Colonic mucosa (tissue), 4 donors: Measurements from ENCODE around the gene ZNF221. TPM values are rescaled to one million over a fixed set of nuclear protein-coding genes. Genes with fewer than 3 reads are reported as not detected.

Experiments
- DNase-seq: peaks from one replicate; pipeline ENCODE4 v3.0.0-alpha.2; 2020
- H3K27ac ChIP-seq: fragments of 200-600 bp; one replicate; pipeline ENCODE4 v1.8.0; 2021
- H3K27me3 ChIP-seq: fragments of 200-600 bp; one replicate; pipeline ENCODE4 v1.8.0; 2021
- H3K36me3 ChIP-seq: fragments of 200-600 bp; one replicate; pipeline ENCODE4 v1.8.0; 2021
- H3K4me1 ChIP-seq: fragments of 200-600 bp; one replicate; pipeline ENCODE4 v1.8.0; 2021; ENCODE audit warnings: mild to moderate bottlenecking
- H3K4me3 ChIP-seq: fragments of 200-600 bp; one replicate; pipeline ENCODE4 v1.8.0; 2021
- H3K9ac ChIP-seq, 2 donors: one replicate each; pipeline ENCODE4 v1.7.0; 2013; ENCODE audit warnings: control low read depth in 2 of 2, low read depth in 2 of 2, low read length in 2 of 2
- H3K9me3 ChIP-seq: fragments of 200-600 bp; one replicate; pipeline ENCODE4 v1.8.0; 2021
- CTCF ChIP-seq: fragments of 200-600 bp; IDR thresholded peaks from one replicate; pipeline ENCODE4 v1.8.0; 2022; ENCODE audit warnings: antibody characterized with exemption, mild to moderate bottlenecking
- intact Hi-C: fragments of 100-400 bp; cut with DNase I; formaldehyde crosslinking; loops from one replicate; pipeline ENCODE4 v1.14.1; 2022
- total RNA-seq, 2 donors: library from RNA; stranded (reverse); fragmentation: NEBNext Ultra II Directional in 1 of 2; extraction: Animal tissue kit (Norgen Biotek cat#: 25700) in 1 of 2; gene quantifications; one replicate each; pipeline ENCODE4 v1.2.1, GENCODE V29; 2021
- donor health status: healthy.
- donor health status: DM: no; HTN: no; CAD: no.
- donor health status: DM: no; HTN: no; CAD: no.

Gene ZNF221
- total RNA-seq, 2 donors from 2014 or later: 2.0 to 2.1 TPM

DNA sequence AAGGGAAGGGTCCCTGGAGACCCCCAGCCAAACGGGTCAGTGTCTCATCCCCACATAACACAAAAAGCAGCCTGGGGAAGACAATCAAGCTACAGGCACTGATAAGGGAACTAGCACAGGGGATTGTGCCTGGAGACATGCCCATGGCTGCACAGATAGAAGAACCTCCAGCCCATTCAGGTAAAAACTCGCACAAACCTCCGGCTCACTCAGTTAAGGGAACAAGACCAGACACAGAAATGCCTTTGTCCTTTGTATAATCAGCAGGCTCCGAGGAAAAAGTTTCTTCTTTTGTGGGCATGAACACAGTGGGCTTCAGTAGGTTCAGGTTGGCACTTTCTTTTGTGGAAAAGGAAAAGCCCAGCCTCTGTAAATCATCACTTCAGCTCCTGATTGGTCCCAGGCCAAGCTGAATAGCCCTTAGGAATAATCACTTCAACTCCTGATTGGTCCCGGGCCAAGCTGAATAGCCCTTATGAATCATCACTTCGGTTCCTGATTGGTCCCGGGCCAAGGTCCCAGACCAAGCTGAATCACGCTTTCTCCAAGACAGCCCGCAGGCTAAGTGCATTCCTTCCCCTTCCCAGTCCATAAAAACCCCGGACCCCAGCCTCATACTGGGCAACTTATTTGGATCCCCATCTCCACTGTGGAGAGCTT is 46.7 kb downstream of the ZNF221 start:
- Histone ChIP-seq H3K9ac (no peak overlapping the region), H3K4me1 (no peaks in the 10 kb centered on the region), H3K27ac (no peak overlapping the region), H3K27me3 (no peaks in the 10 kb centered on the region), H3K9me3 (no peaks in the 10 kb centered on the region), H3K36me3 (no peaks in the 10 kb centered on the region), H3K4me3 (no peak overlapping the region)
- TF ChIP-seq CTCF: no peak
- intact Hi-C loops: no loop called here
- DNase-seq: no peak

DNA sequence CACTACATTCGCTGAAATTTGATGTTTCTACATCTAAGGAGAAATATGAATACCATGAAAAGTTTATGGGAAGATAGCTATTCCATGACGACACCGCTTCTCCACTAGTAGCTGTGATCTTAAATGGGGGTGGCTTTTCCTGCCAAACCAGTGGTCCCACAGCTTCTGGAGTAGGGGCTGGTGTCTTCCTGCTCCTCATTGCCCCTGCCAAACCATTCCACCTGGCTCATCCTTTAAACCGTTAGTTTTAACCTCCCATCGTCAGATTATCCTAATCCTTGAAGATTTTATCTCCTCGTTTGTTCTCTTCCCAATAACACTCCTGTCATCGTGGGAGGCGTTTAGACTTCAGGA is 51.2 kb downstream of the ZNF221 start:
- no peaks in the 10 kb centered on the region for H3K9me3 ChIP-seq
- intact Hi-C loops: no loop called here
- peak overlapping the region; percentile 63 to 83 for H3K9ac ChIP-seq
- no peak for TF ChIP-seq CTCF
- H3K4me1 ChIP-seq: no peaks in the 10 kb centered on the region
- H3K27me3 ChIP-seq: no peaks in the 10 kb centered on the region
- H3K27ac ChIP-seq: no peak overlapping the region
- no peak for DNase-seq
- no peaks in the 10 kb centered on the region for H3K36me3 ChIP-seq
- H3K4me3 ChIP-seq: peak overlapping the region; percentile 84

DNA sequence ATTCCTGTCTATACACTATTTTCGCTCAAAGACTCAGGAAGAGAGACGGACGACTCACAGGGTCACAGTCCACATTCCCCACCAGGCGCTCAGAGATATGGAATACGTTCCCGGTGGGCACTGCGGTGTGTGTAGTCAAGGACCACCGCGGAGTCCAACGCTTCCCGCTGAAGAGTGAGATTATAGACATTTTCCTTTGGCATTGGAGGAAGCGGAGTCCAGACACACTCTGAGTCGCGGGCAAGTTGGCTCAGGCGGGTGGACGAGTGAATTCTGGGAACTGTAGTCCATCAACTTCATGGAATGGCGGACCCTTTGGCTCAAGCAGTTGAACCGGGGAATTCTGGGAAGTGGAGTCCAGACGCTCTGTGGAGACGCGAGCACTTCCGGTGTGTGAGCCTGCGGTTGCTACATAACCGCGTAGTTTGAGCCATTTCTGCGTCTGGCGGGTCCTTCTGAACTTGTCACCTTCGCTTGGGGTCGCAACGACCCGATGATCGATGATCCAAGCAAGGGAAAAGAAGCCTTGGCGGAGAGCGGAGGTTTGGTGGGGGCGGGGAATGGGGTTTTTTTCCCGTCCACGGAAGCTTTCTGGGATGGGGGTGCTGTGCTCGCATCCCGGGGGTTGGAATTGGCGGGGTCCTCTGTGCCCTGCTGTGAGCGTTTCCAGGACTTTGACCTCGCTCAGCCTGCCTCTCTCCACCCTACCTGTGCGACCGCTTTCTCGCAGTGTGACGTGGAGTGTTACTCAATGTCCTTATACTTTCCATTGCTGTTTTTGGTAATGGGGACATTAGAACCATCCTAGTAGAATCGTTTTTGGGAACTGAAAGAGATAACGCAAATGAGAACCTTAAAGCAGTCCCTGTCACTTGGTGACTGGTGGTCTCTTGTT is 51.8 kb downstream of the ZNF221 start, which contains the start of gene ZNF230:
Gene ZNF230, plus strand, starts transcription at position 392 of the 895 bp plus-strand sequence. CDS start 4,122 bp downstream, outside the sequence.
- Histone ChIP-seq H3K4me1 (no peaks in the 10 kb centered on the region), H3K27me3 (no peaks in the 10 kb centered on the region), H3K9ac (peak within 1 kb of the TSS; percentile 67 to 83), H3K4me3 (peak within 1 kb of the TSS; percentile 84), H3K9me3 (no peaks in the 10 kb centered on the region), H3K36me3 (no peaks in the 10 kb centered on the region), H3K27ac (peak within 1 kb of the TSS; percentile 56)
- DNase-seq: peak; percentile 95
- TF ChIP-seq CTCF: no peak
- intact Hi-C loops: no loop called here

DNA sequence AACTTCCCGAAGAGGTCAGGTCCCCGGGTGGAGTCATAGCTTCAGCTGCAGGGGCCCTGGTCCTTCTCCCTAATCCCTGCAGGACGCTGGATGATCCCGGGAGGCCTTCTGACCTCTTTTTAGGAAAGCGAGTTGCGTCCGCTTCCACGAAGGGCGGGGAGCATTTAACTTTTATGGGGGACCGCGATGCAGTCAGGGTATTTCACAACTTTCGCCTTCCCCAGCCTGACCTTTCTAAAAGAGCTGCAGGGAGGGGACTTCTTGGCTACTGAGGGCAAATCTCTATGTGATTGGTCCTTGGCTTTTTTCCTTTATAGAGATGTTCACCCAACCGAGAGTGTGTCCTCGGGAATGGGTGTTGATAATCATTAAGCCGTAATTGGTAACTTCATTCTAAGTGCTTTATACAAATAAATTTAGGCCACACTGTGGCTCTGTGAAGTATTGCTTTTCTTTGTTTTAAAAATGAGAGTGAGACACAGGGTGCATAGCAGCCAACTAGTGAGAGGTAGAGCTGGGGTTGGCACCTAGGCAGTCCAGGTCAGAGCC is 52.5 kb downstream of the ZNF221 start:
- intact Hi-C loops: no loop called here
- peak; percentile 24 for DNase-seq
- Histone ChIP-seq H3K27me3 (no peaks in the 10 kb centered on the region), H3K36me3 (no peaks in the 10 kb centered on the region), H3K4me1 (no peaks in the 10 kb centered on the region), H3K9ac (peak overlapping the region; percentile 67 to 83), H3K4me3 (peak overlapping the region; percentile 84), H3K27ac (no peak overlapping the region), H3K9me3 (no peaks in the 10 kb centered on the region)
- no peak for TF ChIP-seq CTCF

GRCh38 chr19:44005973-44006372 is 54.9 kb downstream of the ZNF221 start:
- H3K36me3 ChIP-seq: peaks cover 18% of the 10 kb centered on the region
- H3K27me3 ChIP-seq: no peaks in the 10 kb centered on the region
- no peak for DNase-seq
- no peak overlapping the region for H3K27ac ChIP-seq
- TF ChIP-seq CTCF: no peak
- intact Hi-C loops: no loop called here
- no peak overlapping the region for H3K4me3 ChIP-seq
- H3K4me1 ChIP-seq: no peaks in the 10 kb centered on the region
- H3K9ac ChIP-seq: no peak overlapping the region
- no peaks in the 10 kb centered on the region for H3K9me3 ChIP-seq
